Measurements from ENCODE around the gene KCNK17.

Gene KCNK17

GRCh38 chr6:39269961-39270360, 44.3 kb downstream of the KCNK17 start:
- no peak overlapping the region for H3K4me3 ChIP-seq (ENCODE audit: low read depth, low read length)

- H3K4me3 ChIP-seq (ENCODE audit: low read depth, low read length), result no peak overlapping the region
These were observed 45.5 kb downstream of the KCNK17 start for GRCh38 chr6:39268721-39269120.

GRCh38 chr6:39268171-39268570, 46.0 kb downstream of the KCNK17 start:
- no peak overlapping the region for H3K4me3 ChIP-seq (ENCODE audit: low read depth, low read length)

- no peak overlapping the region for H3K4me3 ChIP-seq (ENCODE audit: low read depth, low read length)
These were observed 47.4 kb downstream of the KCNK17 start for GRCh38 chr6:39266782-39267355.

GRCh38 chr6:39266375-39266774, 47.8 kb downstream of the KCNK17 start:
- H3K4me3 ChIP-seq (ENCODE audit: low read depth, low read length), result no peak overlapping the region

GRCh38 chr6:39263303-39264037, 50.7 kb downstream of the KCNK17 start:
- H3K4me3 ChIP-seq (ENCODE audit: low read depth, low read length), result no peak overlapping the region

- no peak overlapping the region for H3K4me3 ChIP-seq (ENCODE audit: low read depth, low read length)
These were observed 52.5 kb downstream of the KCNK17 start for GRCh38 chr6:39261751-39262150.

- H3K4me3 ChIP-seq (ENCODE audit: low read depth, low read length), result no peak overlapping the region
These were observed 53.3 kb downstream of the KCNK17 start for GRCh38 chr6:39260953-39261352.

GRCh38 chr6:39260456-39260855, 53.8 kb downstream of the KCNK17 start:
- no peak overlapping the region for H3K4me3 ChIP-seq (ENCODE audit: low read depth, low read length)

- H3K4me3 ChIP-seq (ENCODE audit: low read depth, low read length), result no peak overlapping the region
These were observed 57.8 kb downstream of the KCNK17 start for GRCh38 chr6:39256294-39256940.

GRCh38 chr6:39254999-39255535, 59.2 kb downstream of the KCNK17 start:
- no peak overlapping the region for H3K4me3 ChIP-seq (ENCODE audit: low read depth, low read length)

- H3K4me3 ChIP-seq (ENCODE audit: low read depth, low read length), result no peak overlapping the region
These were observed 62.8 kb downstream of the KCNK17 start for GRCh38 chr6:39251406-39251805.

GRCh38 chr6:39250507-39250906, 63.7 kb downstream of the KCNK17 start:
- no peak overlapping the region for H3K4me3 ChIP-seq (ENCODE audit: low read depth, low read length)

GRCh38 chr6:39249278-39249677, 64.9 kb downstream of the KCNK17 start:
- no peak overlapping the region for H3K4me3 ChIP-seq (ENCODE audit: low read depth, low read length)

Data from iPS-11a (cell line).